Measurements from ENCODE around the gene MAP3K12.
"Not testable (repeated sequence)": the region's sequence is repeated elsewhere in the genome, so short reads cannot be mapped to it uniquely, and the experiment has no call there.

The MAP3K12 gene

GRCh38 chr12:53456654-53457366 lies 42.4 kb downstream of the MAP3K12 start:
- in situ Hi-C loops (cut with HindIII; ENCODE audit: low sequenced_read_pairs): no loop called here
- no peak for TF ChIP-seq CTCF (IDR thresholded peaks at IDR 0.05; ENCODE audit: low read depth, low read length)
- no peak overlapping the region for H3K4me3 ChIP-seq (ENCODE audit: low read depth, low read length)
- DNase-seq (ENCODE audit: low read depth, low spot score): no peak

DNA sequence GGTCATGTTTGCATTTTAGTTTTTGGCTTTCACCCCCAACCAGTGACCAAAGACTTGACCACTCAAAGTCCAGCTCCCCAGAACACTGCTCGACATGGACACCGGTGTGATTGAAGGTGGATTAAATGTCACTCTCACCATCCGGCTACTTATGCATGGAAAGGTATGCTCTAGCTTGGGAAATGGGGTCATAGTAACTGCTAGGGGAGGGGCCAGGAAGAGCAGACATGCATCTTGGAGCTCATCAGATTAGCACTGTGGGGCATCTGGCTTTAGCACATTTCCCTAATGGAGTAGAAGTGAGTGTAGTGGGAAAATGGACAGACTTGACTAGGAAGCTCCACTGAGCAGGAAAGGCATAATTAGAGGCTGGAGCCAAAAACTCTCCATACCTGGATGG lies 44.6 kb downstream of the MAP3K12 start:
- in situ Hi-C loops (cut with HindIII; ENCODE audit: low sequenced_read_pairs): no loop called here
- DNase-seq (ENCODE audit: low read depth, low spot score): no peak
- H3K4me3 ChIP-seq (ENCODE audit: low read depth, low read length): no peak overlapping the region
- no peak for TF ChIP-seq CTCF (IDR thresholded peaks at IDR 0.05; ENCODE audit: low read depth, low read length)

DNA sequence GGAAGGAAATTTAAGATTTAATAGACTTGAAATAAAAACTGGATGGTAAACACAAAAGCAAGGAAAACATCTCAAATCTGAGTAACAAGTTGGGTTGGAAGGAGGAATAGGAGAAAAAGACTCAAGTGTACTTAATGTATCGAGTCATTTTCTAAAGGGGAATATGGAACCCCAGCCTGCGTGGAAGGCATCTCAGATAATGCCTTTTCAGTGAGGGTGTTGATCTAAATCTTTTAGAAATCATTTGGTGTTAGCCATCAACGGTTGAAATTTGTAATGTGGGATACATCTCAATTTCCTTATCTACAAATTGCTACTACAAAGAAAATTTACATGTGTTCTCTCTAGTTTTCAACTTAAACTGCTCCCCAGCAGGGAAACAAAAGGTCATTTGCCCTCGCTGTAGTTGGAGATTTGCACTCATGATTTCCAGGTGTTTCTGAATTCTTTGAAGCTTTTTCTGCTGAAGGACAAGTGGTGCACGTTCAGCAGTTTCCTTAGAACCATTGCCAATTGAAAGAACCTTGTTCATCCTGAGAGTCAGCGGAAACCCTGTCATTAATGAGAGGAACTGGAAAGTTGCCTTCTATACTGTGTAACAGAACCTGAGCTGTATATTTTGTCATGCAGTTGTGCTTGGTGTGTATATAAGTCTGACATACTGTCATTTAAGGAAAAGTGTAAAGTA lies 45.2 kb downstream of the MAP3K12 start:
- no peak for TF ChIP-seq CTCF (IDR thresholded peaks at IDR 0.05; ENCODE audit: low read depth, low read length)
- peak overlapping the region; percentile 98 for H3K4me3 ChIP-seq (ENCODE audit: low read depth, low read length)
- in situ Hi-C loops (cut with HindIII; ENCODE audit: low sequenced_read_pairs): no loop called here
- no peak for DNase-seq (ENCODE audit: low read depth, low spot score)

- in situ Hi-C loops (cut with HindIII; ENCODE audit: low sequenced_read_pairs): no loop called here
- peak overlapping the region; percentile 98 for H3K4me3 ChIP-seq (ENCODE audit: low read depth, low read length)
- TF ChIP-seq CTCF (IDR thresholded peaks at IDR 0.05; ENCODE audit: low read depth, low read length): peak; percentile 39
- DNase-seq (ENCODE audit: low read depth, low spot score): peak; percentile 95
Observed at GRCh38 chr12:53452159-53453077, 46.8 kb downstream of the MAP3K12 start.

DNA sequence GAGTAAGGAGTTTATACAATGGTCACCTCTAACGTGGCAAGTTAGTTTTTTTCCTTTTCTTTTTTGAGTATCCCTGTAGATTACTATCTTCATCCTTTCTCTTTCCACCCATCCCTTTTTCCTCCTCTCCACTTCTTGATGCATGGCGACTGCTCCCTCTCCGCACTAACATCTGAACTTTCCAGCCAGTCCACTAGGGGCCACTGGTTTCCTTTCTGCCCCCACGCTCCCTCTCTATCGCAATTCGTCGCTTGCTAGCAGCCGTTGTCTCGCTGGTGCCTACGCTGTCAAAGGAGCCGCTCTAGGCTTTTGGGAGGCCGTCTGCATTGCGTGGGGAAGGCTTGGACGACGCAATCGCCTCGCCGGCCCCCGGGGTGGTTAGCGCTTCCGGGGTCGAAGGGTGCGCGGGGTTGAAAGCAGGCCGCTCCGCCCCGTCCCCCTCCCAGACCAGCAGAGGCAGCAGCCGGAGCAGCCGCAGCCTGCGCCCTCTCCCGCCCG lies 47.5 kb downstream of the MAP3K12 start, which contains the start of gene PCBP2:
PCBP2 (plus strand) TSS at position 442 of the 498 bp plus-strand sequence. CDS start 2,699 bp downstream, outside the sequence.
- peak; percentile 89 for TF ChIP-seq CTCF (IDR thresholded peaks at IDR 0.05; ENCODE audit: low read depth, low read length)
- DNase-seq (ENCODE audit: low read depth, low spot score): peak; percentile 100
- H3K4me3 ChIP-seq (ENCODE audit: low read depth, low read length): peak within 1 kb of the TSS; percentile 98
- in situ Hi-C loops (cut with HindIII; ENCODE audit: low sequenced_read_pairs): no loop called here

- TF ChIP-seq CTCF (IDR thresholded peaks at IDR 0.05; ENCODE audit: low read depth, low read length): no peak
Observed at GRCh38 chr12:53450936-53451335, 48.3 kb downstream of the MAP3K12 start.

GRCh38 chr12:53444593-53445325 lies 54.5 kb downstream of the MAP3K12 start:
- H3K4me3 ChIP-seq (ENCODE audit: low read depth, low read length); in situ Hi-C loops (cut with HindIII; ENCODE audit: low sequenced_read_pairs); DNase-seq (ENCODE audit: low read depth, low spot score): not testable (repeated sequence)

More at GRCh38 chr12:53450936-53451335, 48.3 kb downstream of the MAP3K12 start:
- DNase-seq (ENCODE audit: low read depth, low spot score): no peak
- no peak overlapping the region for H3K4me3 ChIP-seq (ENCODE audit: low read depth, low read length)
- in situ Hi-C loops (cut with HindIII; ENCODE audit: low sequenced_read_pairs): no loop called here
